ENCODE data around the gene ZNF775.
A peak's percentile ranks its signal among the peaks of the same experiment; 100 is the strongest.

The ZNF775 gene

GRCh38 chr7:150439967-150440366, 60.8 kb downstream of the ZNF775 start:
- in situ Hi-C loops (cut with HindIII; ENCODE audit: low pct_ligation_motif_present, low sequenced_read_pairs): no loop called here
- no peak for TF ChIP-seq CTCF (IDR thresholded peaks at IDR 0.05; ENCODE audit: low read depth, low read length, missing control alignments)
- no peaks in the 10 kb centered on the region for H3K36me3 ChIP-seq (replicated peaks)
- no peaks in the 10 kb centered on the region for H3K27me3 ChIP-seq (replicated peaks)
- H3K27ac ChIP-seq: no peak overlapping the region
- no peak overlapping the region for H3K4me3 ChIP-seq (ENCODE audit: low read depth, low read length)
- peak; percentile 17 for DNase-seq

DNA sequence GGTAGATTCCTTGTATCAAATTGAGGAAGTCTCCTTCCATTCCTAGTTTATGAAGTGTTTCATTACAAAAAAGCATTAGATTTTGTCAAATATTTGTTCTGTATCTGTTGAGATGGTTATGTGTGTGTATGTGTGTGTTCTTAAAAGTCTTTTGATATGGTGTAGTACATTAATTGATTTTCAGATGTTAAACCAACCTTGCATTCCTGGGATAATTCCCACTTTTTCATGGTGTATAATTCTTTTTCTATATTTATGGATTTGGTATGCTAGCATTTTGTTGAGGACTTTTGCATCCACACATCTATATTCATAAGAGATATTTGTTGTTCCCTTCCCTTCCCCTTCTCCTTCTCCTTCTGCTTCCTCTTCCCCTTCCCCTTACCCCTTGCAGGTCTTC, 62.4 kb downstream of the ZNF775 start:
- H3K27me3 ChIP-seq (replicated peaks): no peaks in the 10 kb centered on the region
- H3K36me3 ChIP-seq (replicated peaks): no peaks in the 10 kb centered on the region
- no peak for DNase-seq
- TF ChIP-seq CTCF (IDR thresholded peaks at IDR 0.05; ENCODE audit: low read depth, low read length, missing control alignments): no peak
- in situ Hi-C loops (cut with HindIII; ENCODE audit: low pct_ligation_motif_present, low sequenced_read_pairs): no loop called here
- H3K4me3 ChIP-seq (ENCODE audit: low read depth, low read length): no peak overlapping the region
- no peak overlapping the region for H3K27ac ChIP-seq

- Histone ChIP-seq H3K27ac (no peak overlapping the region), H3K4me3 (ENCODE audit: low read depth, low read length) (no peak overlapping the region), H3K36me3 (replicated peaks) (no peaks in the 10 kb centered on the region), H3K27me3 (replicated peaks) (no peaks in the 10 kb centered on the region)
- TF ChIP-seq CTCF (IDR thresholded peaks at IDR 0.05; ENCODE audit: low read depth, low read length, missing control alignments): no peak
- in situ Hi-C loops (cut with HindIII; ENCODE audit: low pct_ligation_motif_present, low sequenced_read_pairs): no loop called here
- no peak for DNase-seq
Measured at GRCh38 chr7:150442811-150443210, 63.7 kb downstream of the ZNF775 start.

- Histone ChIP-seq H3K27ac (no peak overlapping the region), H3K4me3 (ENCODE audit: low read depth, low read length) (no peak overlapping the region), H3K36me3 (replicated peaks) (no peaks in the 10 kb centered on the region), H3K27me3 (replicated peaks) (no peaks in the 10 kb centered on the region)
- no peak for TF ChIP-seq CTCF (IDR thresholded peaks at IDR 0.05; ENCODE audit: low read depth, low read length, missing control alignments)
- in situ Hi-C loops (cut with HindIII; ENCODE audit: low pct_ligation_motif_present, low sequenced_read_pairs): no loop called here
- no peak for DNase-seq
Measured at GRCh38 chr7:150443793-150444540, 64.8 kb downstream of the ZNF775 start.

- no peak for TF ChIP-seq CTCF (IDR thresholded peaks at IDR 0.05; ENCODE audit: low read depth, low read length, missing control alignments)
- in situ Hi-C loops (cut with HindIII; ENCODE audit: low pct_ligation_motif_present, low sequenced_read_pairs): no loop called here
- no peak overlapping the region for H3K4me3 ChIP-seq (ENCODE audit: low read depth, low read length)
- peaks cover 4% of the 10 kb centered on the region for H3K27me3 ChIP-seq (replicated peaks)
- DNase-seq: no peak
- no peak overlapping the region for H3K27ac ChIP-seq
- no peaks in the 10 kb centered on the region for H3K36me3 ChIP-seq (replicated peaks)
Measured at GRCh38 chr7:150444674-150445365, 65.7 kb downstream of the ZNF775 start.
